GM12878 (cell line): ENCODE data around the gene USPL1. TPM values are rescaled to one million over a fixed set of nuclear protein-coding genes. Genes with fewer than 3 reads are reported as not detected.

Experiments
- KDM1A ChIP-seq: fragments of 200-600 bp; sonication (generic); IDR thresholded peaks from 2 replicates; pipeline ENCODE4 v1.6.1; 2016; ENCODE audit warnings: borderline replicate concordance
- SIN3A ChIP-seq: IDR thresholded peaks from 2 replicates; pipeline ENCODE4 v1.6.1; 2012; ENCODE audit warnings: low read depth, low read length, improper control_type of control experiment
- USF1 ChIP-seq: IDR thresholded peaks from 2 replicates; pipeline ENCODE4 v1.6.1; 2011; ENCODE audit warnings: borderline replicate concordance, low read depth, mild to moderate bottlenecking, moderate library complexity, mixed read lengths, low read length; ENCODE audit not compliant: insufficient read depth; ENCODE audit errors: extremely low read length
- polyA plus RNA-seq, 11 experiments: library from polyadenylated mRNA; depleted of rRNA in 4 of 11; unstranded in 6 of 11; stranded (reverse) in 5 of 11; fragments of >200 nt; fragmentation: Nextera tagmentation in 4 of 11; fragmentation: Illumina TruSeq in 1 of 11; extraction: Ambion mirVana in 4 of 11; extraction: Trizol in 1 of 11; gene quantifications; 1 replicate in 1 of 11; 2 replicates in 10 of 11; pipeline versions ENCODE4 v1.2.1 to v1.2.3, GENCODE V29; 2011 to 2016; ENCODE audit warnings: inconsistent platforms in 2 of 11, missing spikeins in 2 of 11, low read depth in 1 of 11
- total RNA-seq, 4 experiments: library from RNA; depleted of rRNA in 3 of 4; stranded (reverse); fragments of >200 nt in 3 of 4; fragmentation: Illumina TruSeq in 1 of 4; extraction: Trizol in 1 of 4; gene quantifications; 2 replicates each; pipeline versions ENCODE4 v1.2.1 to v1.2.3, GENCODE V29; 2013 to 2021
- TF ChIP-seq, protein P1 (sequence below): fragments of 450-650 bp; IDR thresholded peaks from 2 replicates; pipeline ENCODE4 v1.6.1; 2017; ENCODE audit warnings: mild to moderate bottlenecking
- TF ChIP-seq, protein P2 (sequence below): IDR thresholded peaks from 2 replicates; pipeline ENCODE4 v1.6.1; 2012; ENCODE audit warnings: mild to moderate bottlenecking, low read depth, low read length

The USPL1 gene
- total and polyA plus RNA-seq, 10 of the 15 experiments (the other 5 are each of a cell fraction or from before 2014, with no cell fraction given), result 7.9 to 23.2 (median 15.8) TPM

GRCh38 chr13:30692113-30692512, 74.4 kb downstream of the USPL1 start (continued):
- TF ChIP-seq SIN3A (no peak), KDM1A (no peak), USF1 (no peak)
- TF ChIP-seq, protein P1, sequence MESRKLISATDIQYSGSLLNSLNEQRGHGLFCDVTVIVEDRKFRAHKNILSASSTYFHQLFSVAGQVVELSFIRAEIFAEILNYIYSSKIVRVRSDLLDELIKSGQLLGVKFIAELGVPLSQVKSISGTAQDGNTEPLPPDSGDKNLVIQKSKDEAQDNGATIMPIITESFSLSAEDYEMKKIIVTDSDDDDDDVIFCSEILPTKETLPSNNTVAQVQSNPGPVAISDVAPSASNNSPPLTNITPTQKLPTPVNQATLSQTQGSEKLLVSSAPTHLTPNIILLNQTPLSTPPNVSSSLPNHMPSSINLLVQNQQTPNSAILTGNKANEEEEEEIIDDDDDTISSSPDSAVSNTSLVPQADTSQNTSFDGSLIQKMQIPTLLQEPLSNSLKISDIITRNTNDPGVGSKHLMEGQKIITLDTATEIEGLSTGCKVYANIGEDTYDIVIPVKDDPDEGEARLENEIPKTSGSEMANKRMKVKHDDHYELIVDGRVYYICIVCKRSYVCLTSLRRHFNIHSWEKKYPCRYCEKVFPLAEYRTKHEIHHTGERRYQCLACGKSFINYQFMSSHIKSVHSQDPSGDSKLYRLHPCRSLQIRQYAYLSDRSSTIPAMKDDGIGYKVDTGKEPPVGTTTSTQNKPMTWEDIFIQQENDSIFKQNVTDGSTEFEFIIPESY, result no peak
- TF ChIP-seq, protein P2, sequence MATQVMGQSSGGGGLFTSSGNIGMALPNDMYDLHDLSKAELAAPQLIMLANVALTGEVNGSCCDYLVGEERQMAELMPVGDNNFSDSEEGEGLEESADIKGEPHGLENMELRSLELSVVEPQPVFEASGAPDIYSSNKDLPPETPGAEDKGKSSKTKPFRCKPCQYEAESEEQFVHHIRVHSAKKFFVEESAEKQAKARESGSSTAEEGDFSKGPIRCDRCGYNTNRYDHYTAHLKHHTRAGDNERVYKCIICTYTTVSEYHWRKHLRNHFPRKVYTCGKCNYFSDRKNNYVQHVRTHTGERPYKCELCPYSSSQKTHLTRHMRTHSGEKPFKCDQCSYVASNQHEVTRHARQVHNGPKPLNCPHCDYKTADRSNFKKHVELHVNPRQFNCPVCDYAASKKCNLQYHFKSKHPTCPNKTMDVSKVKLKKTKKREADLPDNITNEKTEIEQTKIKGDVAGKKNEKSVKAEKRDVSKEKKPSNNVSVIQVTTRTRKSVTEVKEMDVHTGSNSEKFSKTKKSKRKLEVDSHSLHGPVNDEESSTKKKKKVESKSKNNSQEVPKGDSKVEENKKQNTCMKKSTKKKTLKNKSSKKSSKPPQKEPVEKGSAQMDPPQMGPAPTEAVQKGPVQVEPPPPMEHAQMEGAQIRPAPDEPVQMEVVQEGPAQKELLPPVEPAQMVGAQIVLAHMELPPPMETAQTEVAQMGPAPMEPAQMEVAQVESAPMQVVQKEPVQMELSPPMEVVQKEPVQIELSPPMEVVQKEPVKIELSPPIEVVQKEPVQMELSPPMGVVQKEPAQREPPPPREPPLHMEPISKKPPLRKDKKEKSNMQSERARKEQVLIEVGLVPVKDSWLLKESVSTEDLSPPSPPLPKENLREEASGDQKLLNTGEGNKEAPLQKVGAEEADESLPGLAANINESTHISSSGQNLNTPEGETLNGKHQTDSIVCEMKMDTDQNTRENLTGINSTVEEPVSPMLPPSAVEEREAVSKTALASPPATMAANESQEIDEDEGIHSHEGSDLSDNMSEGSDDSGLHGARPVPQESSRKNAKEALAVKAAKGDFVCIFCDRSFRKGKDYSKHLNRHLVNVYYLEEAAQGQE, result no peak
